Measurements from ENCODE around the gene RIOK1.

RIOK1 gene

DNA sequence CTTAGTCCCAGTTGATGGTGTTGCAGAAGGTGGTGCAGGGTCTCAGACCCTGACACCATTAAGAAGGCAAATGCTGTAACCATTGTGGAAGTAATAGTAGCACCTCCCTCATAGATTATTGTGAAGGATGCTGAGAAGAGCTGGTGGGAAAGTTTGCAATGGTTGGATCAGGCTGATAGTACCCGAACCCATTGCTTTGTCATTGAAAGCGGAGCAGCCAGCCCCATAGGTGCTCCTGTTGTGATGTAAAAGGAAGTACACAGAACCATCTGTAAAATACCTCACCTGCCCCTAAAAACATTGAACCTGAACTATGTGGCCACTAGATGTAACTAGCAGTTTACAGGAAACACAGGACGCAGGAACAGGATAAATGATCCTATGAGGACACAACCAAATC, 31.5 kb downstream of the RIOK1 start:
- H3K4me3 Mint-ChIP-seq, result no peak overlapping the region
- H3K9me3 Mint-ChIP-seq, result no peaks in the 10 kb centered on the region
- ATAC-seq (no peak), DNase-seq (no peak)
- H3K36me3 Mint-ChIP-seq (ENCODE audit: low read depth), result peaks cover 33% of the 10 kb centered on the region
- no peak overlapping the region for H3K27ac Mint-ChIP-seq
- H3K4me1 Mint-ChIP-seq, result no peaks in the 10 kb centered on the region
- H3K27me3 Mint-ChIP-seq, result no peaks in the 10 kb centered on the region

DNA sequence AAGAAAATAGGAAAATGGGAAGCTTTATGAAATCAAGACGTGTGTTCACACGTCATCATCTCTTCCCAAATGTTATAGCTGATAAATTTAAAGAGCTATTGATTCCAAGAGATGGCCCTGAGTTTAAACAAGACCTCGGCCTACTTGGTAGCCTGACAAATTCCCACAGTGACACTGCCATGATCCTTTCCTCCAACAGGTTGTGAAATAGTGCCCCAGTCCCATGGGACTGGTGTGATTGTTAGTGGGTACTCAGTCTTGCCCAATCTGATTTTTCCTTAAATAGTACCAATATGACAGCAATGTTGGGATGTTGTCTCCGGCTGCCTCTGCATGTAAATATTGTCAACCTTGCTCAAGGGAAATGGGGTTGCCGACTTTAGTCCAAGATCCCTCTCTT, 34.5 kb downstream of the RIOK1 start:
- DNase-seq (no peak), ATAC-seq (no peak)
- Mint-ChIP-seq H3K4me1 (no peaks in the 10 kb centered on the region), H3K4me3 (no peak overlapping the region), H3K27me3 (no peaks in the 10 kb centered on the region), H3K27ac (no peak overlapping the region), H3K36me3 (ENCODE audit: low read depth) (peaks cover 17% of the 10 kb centered on the region), H3K9me3 (no peaks in the 10 kb centered on the region)

- Mint-ChIP-seq H3K27me3 (no peaks in the 10 kb centered on the region), H3K36me3 (ENCODE audit: low read depth) (peaks cover 11% of the 10 kb centered on the region), H3K27ac (no peak overlapping the region), H3K4me1 (no peaks in the 10 kb centered on the region), H3K4me3 (no peak overlapping the region), H3K9me3 (no peaks in the 10 kb centered on the region)
- DNase-seq (no peak), ATAC-seq (no peak)
These were observed 35.6 kb downstream of the RIOK1 start for GRCh38 chr6:7424967-7425807.

DNA sequence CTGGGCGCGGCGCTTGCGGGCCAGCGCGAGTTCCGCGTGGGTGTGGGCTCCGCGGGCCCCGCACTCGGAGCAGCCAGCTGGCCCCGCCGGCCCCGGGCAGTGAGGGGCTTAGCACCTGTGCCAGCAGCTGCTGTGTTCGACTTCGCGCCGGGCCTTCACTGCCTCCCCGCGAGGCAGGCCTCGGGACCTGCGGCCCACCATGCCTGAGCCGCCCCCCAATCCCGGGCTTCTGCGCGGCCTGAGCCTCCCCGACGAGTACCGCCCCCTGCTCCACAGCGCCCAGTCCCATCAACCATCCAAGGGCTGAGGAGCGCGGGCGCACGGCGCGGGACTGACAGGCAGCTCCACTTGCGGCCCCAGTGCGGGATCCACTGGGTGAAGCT, 36.2 kb downstream of the RIOK1 start:
- no peak for ATAC-seq
- Mint-ChIP-seq H3K27me3 (no peaks in the 10 kb centered on the region), H3K9me3 (no peaks in the 10 kb centered on the region), H3K36me3 (ENCODE audit: low read depth) (peaks cover 5% of the 10 kb centered on the region), H3K27ac (no peak overlapping the region), H3K4me3 (no peak overlapping the region), H3K4me1 (no peaks in the 10 kb centered on the region)
- no peak for DNase-seq

GRCh38 chr6:7426447-7427169, 37.0 kb downstream of the RIOK1 start:
- ATAC-seq (no peak), DNase-seq (no peak)
- H3K27ac Mint-ChIP-seq, result no peak overlapping the region
- H3K4me3 Mint-ChIP-seq, result no peak overlapping the region
- peaks cover 3% of the 10 kb centered on the region for H3K27me3 Mint-ChIP-seq
- H3K36me3 Mint-ChIP-seq (ENCODE audit: low read depth), result no peaks in the 10 kb centered on the region
- no peaks in the 10 kb centered on the region for H3K9me3 Mint-ChIP-seq
- peaks cover 3% of the 10 kb centered on the region for H3K4me1 Mint-ChIP-seq

- no peaks in the 10 kb centered on the region for H3K36me3 Mint-ChIP-seq (ENCODE audit: low read depth)
- no peak overlapping the region for H3K27ac Mint-ChIP-seq
- DNase-seq, result no peak
- no peak for ATAC-seq
- peaks cover 4% of the 10 kb centered on the region for H3K9me3 Mint-ChIP-seq
- H3K4me1 Mint-ChIP-seq, result peaks cover 3% of the 10 kb centered on the region
- no peak overlapping the region for H3K4me3 Mint-ChIP-seq
- H3K27me3 Mint-ChIP-seq, result peaks cover 3% of the 10 kb centered on the region
These were observed 41.7 kb downstream of the RIOK1 start for GRCh38 chr6:7431313-7431673.

GRCh38 chr6:7431674-7432390, 42.2 kb downstream of the RIOK1 start:
- Mint-ChIP-seq H3K27ac (no peak overlapping the region), H3K27me3 (peaks cover 3% of the 10 kb centered on the region)
- DNase-seq, result no peak

GRCh38 chr6:7432391-7433120, 42.9 kb downstream of the RIOK1 start:
- Mint-ChIP-seq H3K9me3 (peaks cover 4% of the 10 kb centered on the region), H3K27ac (no peak overlapping the region), H3K36me3 (ENCODE audit: low read depth) (no peaks in the 10 kb centered on the region), H3K4me3 (no peak overlapping the region), H3K27me3 (peaks cover 3% of the 10 kb centered on the region), H3K4me1 (peaks cover 3% of the 10 kb centered on the region)
- no peak for ATAC-seq
- no peak for DNase-seq

More at GRCh38 chr6:7431674-7432390, 42.2 kb downstream of the RIOK1 start:
- ATAC-seq, result no peak
- peaks cover 3% of the 10 kb centered on the region for H3K4me1 Mint-ChIP-seq
- no peaks in the 10 kb centered on the region for H3K36me3 Mint-ChIP-seq (ENCODE audit: low read depth)
- H3K4me3 Mint-ChIP-seq, result no peak overlapping the region
- peaks cover 4% of the 10 kb centered on the region for H3K9me3 Mint-ChIP-seq

DNA sequence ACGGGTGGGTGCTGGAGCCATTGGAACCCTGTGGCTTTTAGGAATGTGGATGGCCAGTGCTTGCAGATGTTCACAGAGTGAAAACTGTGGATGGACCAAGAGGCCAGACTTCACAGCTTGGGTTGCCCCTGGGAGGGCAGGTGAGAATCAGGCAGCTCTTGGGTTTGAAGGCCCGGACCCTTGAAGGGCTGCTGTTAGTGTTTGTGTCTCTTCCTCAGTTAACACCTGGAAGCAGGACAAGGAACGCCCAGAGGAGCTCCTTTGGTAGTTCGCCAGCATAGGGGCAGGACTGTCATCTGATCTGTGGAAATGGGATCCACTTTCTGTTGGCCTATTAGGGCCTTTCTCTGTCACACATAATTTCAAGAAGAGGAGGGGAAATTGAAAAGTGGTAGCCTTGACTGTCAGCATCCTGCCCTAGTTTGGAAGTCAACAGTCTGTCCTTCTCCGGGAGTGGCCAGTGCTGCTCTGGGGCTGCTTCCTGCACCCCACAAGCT, 43.6 kb downstream of the RIOK1 start:
- DNase-seq (no peak), ATAC-seq (no peak)
- H3K9me3 Mint-ChIP-seq, result peaks cover 4% of the 10 kb centered on the region
- H3K27me3 Mint-ChIP-seq, result peaks cover 3% of the 10 kb centered on the region
- H3K27ac Mint-ChIP-seq, result no peak overlapping the region
- no peaks in the 10 kb centered on the region for H3K36me3 Mint-ChIP-seq (ENCODE audit: low read depth)
- no peak overlapping the region for H3K4me3 Mint-ChIP-seq
- peaks cover 3% of the 10 kb centered on the region for H3K4me1 Mint-ChIP-seq

- no peak overlapping the region for H3K27ac Mint-ChIP-seq
- H3K4me1 Mint-ChIP-seq, result peaks cover 13% of the 10 kb centered on the region
- no peak overlapping the region for H3K4me3 Mint-ChIP-seq
- peaks cover 4% of the 10 kb centered on the region for H3K9me3 Mint-ChIP-seq
- DNase-seq, result no peak
- no peaks in the 10 kb centered on the region for H3K36me3 Mint-ChIP-seq (ENCODE audit: low read depth)
- peaks cover 3% of the 10 kb centered on the region for H3K27me3 Mint-ChIP-seq
- no peak for ATAC-seq
These were observed 45.1 kb downstream of the RIOK1 start for GRCh38 chr6:7434672-7435071.

DNA sequence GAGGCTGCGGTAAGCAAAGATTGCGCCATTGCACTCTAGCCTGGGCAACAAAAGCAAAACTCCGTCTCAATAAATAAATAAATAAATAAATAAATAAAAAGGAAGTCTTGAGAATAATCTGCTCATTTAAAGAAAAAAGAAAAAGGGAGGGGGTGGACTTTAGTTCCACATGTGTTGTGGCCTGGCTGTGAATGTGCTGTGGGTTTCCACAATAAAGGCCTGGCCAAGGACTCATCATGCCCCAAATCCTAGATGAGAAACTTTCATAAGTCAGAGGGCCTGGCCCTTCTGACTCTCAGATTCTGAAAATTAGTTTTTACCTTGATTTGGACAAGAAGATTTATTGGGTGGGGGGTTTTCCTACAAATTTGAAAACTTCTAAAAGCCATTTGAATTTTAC, 48.4 kb downstream of the RIOK1 start:
- H3K9me3 Mint-ChIP-seq, result peaks cover 4% of the 10 kb centered on the region
- no peak for ATAC-seq
- no peaks in the 10 kb centered on the region for H3K27me3 Mint-ChIP-seq
- no peak for DNase-seq
- no peak overlapping the region for H3K27ac Mint-ChIP-seq
- H3K4me1 Mint-ChIP-seq, result peaks cover 14% of the 10 kb centered on the region
- no peak overlapping the region for H3K4me3 Mint-ChIP-seq
- no peaks in the 10 kb centered on the region for H3K36me3 Mint-ChIP-seq (ENCODE audit: low read depth)

DNA sequence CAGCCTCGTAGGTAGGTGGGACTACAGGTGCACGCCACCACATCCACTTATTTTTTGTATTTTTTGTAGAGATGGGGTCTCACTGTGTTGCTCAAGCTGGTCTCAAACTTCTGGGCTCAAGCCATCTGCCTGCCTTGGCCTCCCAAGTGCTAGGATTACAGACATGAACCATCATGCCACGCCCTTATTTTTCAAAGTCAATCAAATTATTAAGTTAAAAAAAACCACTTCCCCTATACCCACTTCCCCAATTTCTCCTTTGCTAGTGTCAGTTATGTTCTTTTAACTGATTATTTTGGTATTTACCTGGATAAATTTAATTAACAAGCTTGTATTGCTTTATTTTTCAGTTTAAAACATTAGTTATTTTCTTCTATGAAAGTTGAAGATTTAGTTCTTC, 49.6 kb downstream of the RIOK1 start:
- DNase-seq (no peak), ATAC-seq (no peak)
- no peaks in the 10 kb centered on the region for H3K27me3 Mint-ChIP-seq
- H3K36me3 Mint-ChIP-seq (ENCODE audit: low read depth), result no peaks in the 10 kb centered on the region
- H3K4me3 Mint-ChIP-seq, result no peak overlapping the region
- H3K9me3 Mint-ChIP-seq, result peaks cover 4% of the 10 kb centered on the region
- H3K27ac Mint-ChIP-seq, result no peak overlapping the region
- peaks cover 14% of the 10 kb centered on the region for H3K4me1 Mint-ChIP-seq

GRCh38 chr6:7440476-7440875, 50.9 kb downstream of the RIOK1 start:
- ATAC-seq (no peak), DNase-seq (no peak)
- Mint-ChIP-seq H3K4me3 (no peak overlapping the region), H3K36me3 (ENCODE audit: low read depth) (no peaks in the 10 kb centered on the region), H3K4me1 (peaks cover 14% of the 10 kb centered on the region), H3K27ac (no peak overlapping the region), H3K9me3 (peaks cover 4% of the 10 kb centered on the region), H3K27me3 (peaks cover 2% of the 10 kb centered on the region)

- Mint-ChIP-seq H3K27ac (no peak overlapping the region), H3K36me3 (ENCODE audit: low read depth) (no peaks in the 10 kb centered on the region), H3K4me3 (no peak overlapping the region), H3K9me3 (no peaks in the 10 kb centered on the region), H3K4me1 (peaks cover 14% of the 10 kb centered on the region), H3K27me3 (peaks cover 4% of the 10 kb centered on the region)
- DNase-seq, result no peak
- ATAC-seq, result no peak
These were observed 51.6 kb downstream of the RIOK1 start for GRCh38 chr6:7441048-7441775.
